H9 (cell line): Measurements from ENCODE around the gene HILPDA. TPM values are rescaled to one million over a fixed set of nuclear protein-coding genes. Genes with fewer than 3 reads are reported as not detected.
A peak's percentile ranks its signal among the peaks of the same experiment; 100 is the strongest.

Experiments
- DNase-seq: peaks from one replicate; pipeline ENCODE4 v3.0.0-alpha.2; 2017
- H2AFZ ChIP-seq: one replicate; pipeline ENCODE4 v1.6.1; 2013; ENCODE audit warnings: mild to moderate bottlenecking, low read length, control low read depth, moderate library complexity
- H2AK5ac ChIP-seq: 2 replicates; pipeline ENCODE4 v1.6.1; 2013; ENCODE audit warnings: low read length, control low read depth, mixed read lengths; ENCODE audit not compliant: insufficient read length
- H2BK120ac ChIP-seq: one replicate; pipeline ENCODE4 v1.6.1; 2013; ENCODE audit warnings: low read depth, mild to moderate bottlenecking, low read length, control low read depth, inconsistent platforms; ENCODE audit not compliant: poor library complexity, severe bottlenecking
- H2BK12ac ChIP-seq: 2 replicates; pipeline ENCODE4 v1.6.1; 2013; ENCODE audit warnings: low read length, control low read depth, mixed read lengths, low read depth; ENCODE audit not compliant: insufficient read length
- H2BK15ac ChIP-seq: 2 replicates; pipeline ENCODE4 v1.6.1; 2013; ENCODE audit warnings: low read depth, low read length, control low read depth
- H2BK20ac ChIP-seq: one replicate; pipeline ENCODE4 v1.6.1; 2013; ENCODE audit warnings: low read depth, mild to moderate bottlenecking, low read length, control low read depth, inconsistent platforms; ENCODE audit not compliant: poor library complexity, severe bottlenecking
- H2BK5ac ChIP-seq: 2 replicates; pipeline ENCODE4 v1.6.1; 2013; ENCODE audit warnings: low read length, control low read depth, mixed read lengths; ENCODE audit not compliant: insufficient read length
- H3K14ac ChIP-seq: 2 replicates; pipeline ENCODE4 v1.6.1; 2013; ENCODE audit warnings: low read length, control low read depth; ENCODE audit not compliant: insufficient read depth
- H3K18ac ChIP-seq: 2 replicates; pipeline ENCODE4 v1.6.1; 2013; ENCODE audit warnings: low read depth, mild to moderate bottlenecking, mixed read lengths, low read length, control low read depth; ENCODE audit not compliant: insufficient read length
- H3K23ac ChIP-seq: 2 replicates; pipeline ENCODE4 v1.6.1; 2013; ENCODE audit warnings: low read length, control low read depth, mixed read lengths, low read depth; ENCODE audit not compliant: insufficient read length
- H3K23me2 ChIP-seq: 2 replicates; pipeline ENCODE4 v1.6.1; 2013; ENCODE audit warnings: low read depth, mild to moderate bottlenecking, mixed read lengths, low read length, control low read depth; ENCODE audit not compliant: insufficient read length, poor library complexity, severe bottlenecking
- H3K27ac ChIP-seq: 2 replicates; pipeline ENCODE4 v1.5.1; 2013; ENCODE audit warnings: low read length, control low read depth, mixed read lengths, low read depth; ENCODE audit not compliant: insufficient read length
- H3K27me3 ChIP-seq: 2 replicates; pipeline ENCODE4 v1.6.1; 2013; ENCODE audit warnings: low read length, control low read depth, inconsistent platforms; ENCODE audit not compliant: insufficient read depth
- H3K4ac ChIP-seq: 2 replicates; pipeline ENCODE4 v1.6.1; 2013; ENCODE audit warnings: low read depth, mild to moderate bottlenecking, control low read depth, inconsistent platforms, low read length, moderate library complexity
- H3K4me1 ChIP-seq: 2 replicates; pipeline ENCODE4 v1.6.1; 2013; ENCODE audit warnings: low read length, control low read depth, inconsistent platforms; ENCODE audit not compliant: insufficient read depth
- H3K4me2 ChIP-seq: 2 replicates; pipeline ENCODE4 v1.6.1; 2013; ENCODE audit warnings: low read length, control low read depth, mixed read lengths; ENCODE audit not compliant: insufficient read length, insufficient read depth
- H3K56ac ChIP-seq: 2 replicates; pipeline ENCODE4 v1.6.1; 2013; ENCODE audit warnings: low read depth, mild to moderate bottlenecking, mixed read lengths, low read length, control low read depth; ENCODE audit not compliant: insufficient read length
- H3K79me1 ChIP-seq: 2 replicates; pipeline ENCODE4 v1.6.1; 2013; ENCODE audit warnings: low read depth, mild to moderate bottlenecking, moderate library complexity, low read length, control low read depth, inconsistent platforms; ENCODE audit not compliant: insufficient read depth, poor library complexity, severe bottlenecking
- H3K79me2 ChIP-seq: 2 replicates; pipeline ENCODE4 v1.6.1; 2013; ENCODE audit warnings: low read length, control low read depth, inconsistent platforms; ENCODE audit not compliant: insufficient read depth
- H3K9ac ChIP-seq: 2 replicates; pipeline ENCODE4 v1.6.1; 2013; ENCODE audit warnings: low read length, control low read depth, mixed read lengths; ENCODE audit not compliant: insufficient read length; ENCODE audit errors: extremely low read depth
- H3K9me3 ChIP-seq: one replicate; pipeline ENCODE4 v1.6.1; 2013; ENCODE audit warnings: low read depth, low read length, inconsistent platforms; ENCODE audit not compliant: control insufficient read depth
- H3T11ph ChIP-seq: one replicate; pipeline ENCODE4 v1.6.1; 2013; ENCODE audit warnings: mild to moderate bottlenecking, low read length, control low read depth, inconsistent platforms
- H4K20me1 ChIP-seq: one replicate; pipeline ENCODE4 v1.6.1; 2013; ENCODE audit not compliant: control insufficient read depth, insufficient read length, insufficient read depth
- H4K5ac ChIP-seq: 2 replicates; pipeline ENCODE4 v1.6.1; 2013; ENCODE audit warnings: low read depth, mild to moderate bottlenecking, mixed read lengths, low read length, control low read depth; ENCODE audit not compliant: insufficient read length
- H4K8ac ChIP-seq: replicated peaks from 2 replicates; pipeline ENCODE4 v1.6.1; 2013; ENCODE audit warnings: low read length, control low read depth, mixed read lengths, low read depth; ENCODE audit not compliant: insufficient read length
- H4K91ac ChIP-seq: 2 replicates; pipeline ENCODE4 v1.6.1; 2013; ENCODE audit warnings: low read depth, mild to moderate bottlenecking, moderate library complexity, mixed read lengths, low read length, control low read depth; ENCODE audit not compliant: insufficient read length
- H3K27ac Mint-ChIP-seq, 3 experiments: 2 replicates in 2 of 3; 3 replicates in 1 of 3; pipeline ENCODE4 v1.8.0; 2020 to 2021; ENCODE audit warnings: mixed read lengths in 3 of 3, mild to moderate bottlenecking in 1 of 3, moderate library complexity in 1 of 3
- H3K27me3 Mint-ChIP-seq: 2 replicates; pipeline ENCODE4 v1.8.0; 2021; ENCODE audit warnings: low read depth, mild to moderate bottlenecking, moderate library complexity, mixed read lengths
- H3K36me3 Mint-ChIP-seq, 3 experiments: 2 replicates in 2 of 3; 3 replicates in 1 of 3; pipeline ENCODE4 v1.8.0; 2020 to 2021; ENCODE audit warnings: low read depth in 3 of 3, mixed read lengths in 3 of 3; ENCODE audit not compliant: insufficient read depth in 1 of 3
- H3K4me1 Mint-ChIP-seq, 2 experiments: 2 replicates each; pipeline ENCODE4 v1.8.0; 2020; ENCODE audit warnings: mixed read lengths in 2 of 2
- H3K4me3 Mint-ChIP-seq, 2 experiments: 2 replicates in 1 of 2; 3 replicates in 1 of 2; pipeline ENCODE4 v1.8.0; 2020 to 2021; ENCODE audit warnings: mild to moderate bottlenecking in 2 of 2, mixed read lengths in 2 of 2, moderate library complexity in 1 of 2
- H3K9me3 Mint-ChIP-seq, 2 experiments: 2 replicates in 1 of 2; 3 replicates in 1 of 2; pipeline ENCODE4 v1.8.0; 2020; ENCODE audit warnings: mild to moderate bottlenecking in 2 of 2, mixed read lengths in 2 of 2, moderate library complexity in 1 of 2
- CTCF ChIP-seq: fragments of 200-600 bp; sonication (generic); conservative IDR thresholded peaks from 3 replicates; pipeline ENCODE4 v1.8.0; 2021; ENCODE audit warnings: antibody characterized with exemption, mild to moderate bottlenecking
- WGBS: extraction: QIAGEN DNeasy Blood & Tissue Kit; methylation state at CpG from one replicate; pipeline ENCODE4 v1.1.7; 2013; ENCODE audit warnings: missing lambda C conversion rate, low lambda C conversion rate, mixed read lengths; ENCODE audit not compliant: insufficient read length; ENCODE audit errors: extremely low coverage; 5-methylcytosine and 5-hydroxymethylcytosine counted together
- total RNA-seq: library from RNA; stranded (reverse); gene quantifications from 2 replicates; pipeline ENCODE4 v1.2.1, GENCODE V29; 2021

HILPDA gene
- total RNA-seq, 1 experiment from 2014 or later = 23.3 TPM

GRCh38 chr7:128459394-128459878 is 3.8 kb downstream of the HILPDA start:
- H4K20me1 ChIP-seq = no peaks in the 10 kb centered on the region

More at GRCh38 chr7:128459394-128459878, 3.8 kb downstream of the HILPDA start:
- DNase-seq = peak; percentile 76
- Mint-ChIP-seq H3K36me3 (peaks cover 27 to 50% (median 36%) of the 10 kb centered on the region in 3 experiments), H3K27me3 (no peaks in the 10 kb centered on the region; the same call in 1 of the 2 replicates), H3K4me3 (no peak overlapping the region), H3K9me3 (peaks cover 10 to 14% of the 10 kb centered on the region in 2 experiments), H3K4me1 (peaks cover 36 to 45% of the 10 kb centered on the region in 2 experiments), H3K27ac (peak overlapping the region in 1 of 3 experiments; percentile 56; a peak in 2 of 7 replicates)
- no peak overlapping the region for H4K5ac ChIP-seq
- no peak overlapping the region for H3K14ac ChIP-seq
- no peak overlapping the region for H3K4ac ChIP-seq
- no peak overlapping the region for H2BK20ac ChIP-seq
- no peaks in the 10 kb centered on the region for H3K4me1 ChIP-seq
- WGBS = no CpG with 5 or more reads among the region's 5 CpGs
- no peak overlapping the region for H2BK5ac ChIP-seq
- no peak overlapping the region for H3K56ac ChIP-seq
- H3K9me3 ChIP-seq = no peaks in the 10 kb centered on the region
- no peak overlapping the region for H3K23ac ChIP-seq
- no peak overlapping the region for H4K8ac ChIP-seq
- no peak overlapping the region for H3K27ac ChIP-seq
- H2BK15ac ChIP-seq = no peak overlapping the region
- no peak overlapping the region for H2BK120ac ChIP-seq
- no peaks in the 10 kb centered on the region for H3K27me3 ChIP-seq
- no peak overlapping the region for H3K9ac ChIP-seq
- H3K79me2 ChIP-seq = peaks cover 9% of the 10 kb centered on the region; the same call in 1 of the 2 replicates
- no peak overlapping the region for H3K18ac ChIP-seq
- no peak overlapping the region for H4K91ac ChIP-seq
- peak; percentile 83 for TF ChIP-seq CTCF
- no peaks in the 10 kb centered on the region for H3K79me1 ChIP-seq
- no peak overlapping the region for H3K4me2 ChIP-seq
- no peak overlapping the region for H2BK12ac ChIP-seq
- H3T11ph ChIP-seq = no peak overlapping the region
- H3K23me2 ChIP-seq = peaks cover 6% of the 10 kb centered on the region
- H2AK5ac ChIP-seq = no peak overlapping the region
- no peak overlapping the region for H2AFZ ChIP-seq
